K562 (cell line): Measurements from ENCODE around the gene TAF4. TPM values are rescaled to one million over a fixed set of nuclear protein-coding genes. Genes with fewer than 3 reads are reported as not detected.

ENCODE experiments used
- ATAC-seq: fragments of 200-7000 bp; cut with Tn5 transposase; 3 replicates; pipeline ENCODE4 v1.9.1; 2020; ENCODE audit warnings: moderate library complexity
- BruUV-seq: library from RNA; stranded (reverse); fragments of 400-500 nt; replicated peaks from 2 replicates; lab custom pipeline; 2021; lab: Mats Ljungman, UMichigan
- CTCF ChIA-PET: fragments of 300-600 bp; formaldehyde crosslinking; extraction: SDS; loops from one replicate; lab custom pipeline; 2021; ENCODE audit warnings: low intra/inter-chr PET ratio; lab: Yijun Ruan, JAX
- POLR2A ChIA-PET: fragments of 300-600, 350-650 bp; sonication (Branson Sonifier 250); formaldehyde crosslinking; extraction: SDS; loops from one replicate; lab custom pipeline; 2021; ENCODE audit warnings: antibody characterized with exemption, inconsistent platforms; lab: Yijun Ruan, JAX
- DNase-seq, 4 experiments: peaks; one replicate each; pipeline versions ENCODE4 v3.0.0 to v3.0.0-alpha.2; 2011 to 2018; ENCODE audit warnings: low spot score in 3 of 4, mixed read lengths in 3 of 4; ENCODE audit errors: extremely low read depth in 1 of 4
- FAIRE-seq: peaks from 2 replicates; lab custom pipeline; 2011; peaks lifted over from hg19 to GRCh38; lab: Jason Lieb, UNC
- H2AFZ ChIP-seq: 2 replicates; pipeline ENCODE4 v1.6.0; 2011; ENCODE audit warnings: low read depth, low read length, control low read depth, inconsistent platforms
- H3K27ac ChIP-seq: fragments of 200-600 bp; 3 replicates; pipeline ENCODE4 v1.8.0; 2011; ENCODE audit warnings: low read depth, mild to moderate bottlenecking, control low read depth, inconsistent platforms, low read length, moderate library complexity, mixed read lengths; ENCODE audit errors: extremely low read depth
- H3K27me3 ChIP-seq, 2 experiments: fragments of 300-600 bp in 1 of 2; 2 replicates in 1 of 2; 3 replicates in 1 of 2; pipeline versions ENCODE4 v1.6.0 to v1.8.0; 2011; ENCODE audit warnings: inconsistent platforms in 2 of 2, low read length in 2 of 2, mild to moderate bottlenecking in 1 of 2, mixed read lengths in 1 of 2, moderate library complexity in 1 of 2; ENCODE audit not compliant: control insufficient read depth in 2 of 2, insufficient read depth in 2 of 2
- H3K36me3 ChIP-seq: fragments of 300-600 bp; 3 replicates; pipeline ENCODE4 v1.8.0; 2011; ENCODE audit warnings: mild to moderate bottlenecking, low read length, inconsistent platforms; ENCODE audit not compliant: control insufficient read depth, insufficient read depth
- H3K4me1 ChIP-seq, 2 experiments: fragments of 200-600 bp in 1 of 2; replicated peaks in 1 of 2; 2 replicates in 1 of 2; 3 replicates in 1 of 2; pipeline versions ENCODE4 v1.5.1 to v1.8.0; 2011; ENCODE audit warnings: inconsistent platforms in 2 of 2, low read length in 2 of 2, mild to moderate bottlenecking in 1 of 2, mixed read lengths in 1 of 2, moderate library complexity in 1 of 2; ENCODE audit not compliant: control insufficient read depth in 2 of 2, insufficient read depth in 2 of 2
- H3K4me2 ChIP-seq: 2 replicates; pipeline ENCODE4 v1.6.1; 2011; ENCODE audit warnings: low read length, control low read depth, inconsistent platforms, mixed read lengths; ENCODE audit not compliant: insufficient read depth
- H3K4me3 ChIP-seq: fragments of 200-600 bp; sonication (generic), shearing (Covaris generic); 2 replicates; pipeline ENCODE4 v1.5.1; 2016; ENCODE audit warnings: control low read depth, inconsistent platforms
- H3K79me2 ChIP-seq: fragments of 200-600 bp; 3 replicates; pipeline ENCODE4 v1.8.0; 2011; ENCODE audit warnings: low read length, inconsistent platforms; ENCODE audit not compliant: control insufficient read depth, insufficient read depth
- H3K9ac ChIP-seq, 2 experiments: 2 replicates each; pipeline versions ENCODE4 v1.6.0 to v1.6.1; 2011; ENCODE audit warnings: low read depth in 2 of 2, low read length in 2 of 2, control low read depth in 1 of 2, inconsistent platforms in 1 of 2, mild to moderate bottlenecking in 1 of 2, mixed read lengths in 1 of 2; ENCODE audit not compliant: insufficient read depth in 1 of 2
- H3K9me1 ChIP-seq: one replicate; pipeline ENCODE4 v1.6.0; 2011; ENCODE audit warnings: inconsistent platforms, mild to moderate bottlenecking, low read length, moderate library complexity; ENCODE audit not compliant: control insufficient read depth, insufficient read depth
- H3K9me3 ChIP-seq: replicated peaks from 2 replicates; pipeline ENCODE4 v1.5.1; 2011; ENCODE audit warnings: low read depth, low read length, inconsistent platforms; ENCODE audit not compliant: control insufficient read depth, insufficient read depth
- H4K20me1 ChIP-seq: replicated peaks from 2 replicates; pipeline ENCODE4 v1.6.1; 2011; ENCODE audit warnings: low read length, inconsistent platforms, mixed read lengths; ENCODE audit not compliant: control insufficient read depth, insufficient read depth
- JUND ChIP-seq, 2 experiments: IDR thresholded peaks; 2 replicates in 1 of 2; 3 replicates in 1 of 2; pipeline ENCODE4 v1.6.1; 2011; ENCODE audit warnings: borderline replicate concordance in 2 of 2, low read depth in 2 of 2, low read length in 2 of 2, improper control_type of control experiment in 1 of 2, missing biosample characterization in 1 of 2, missing genetic modification characterization in 1 of 2, missing genetic modification reagents in 1 of 2
- MXI1 ChIP-seq: IDR thresholded peaks from 2 replicates; pipeline ENCODE4 v1.6.1; 2011; ENCODE audit warnings: low read depth, mild to moderate bottlenecking, improper control_type of control experiment, low read length
- POLR3G ChIP-seq: IDR thresholded peaks from 2 replicates; pipeline ENCODE4 v1.6.1; 2011; ENCODE audit not compliant: insufficient read length, insufficient replicate concordance; ENCODE audit errors: extremely low read depth
- PTBP1 ChIP-seq: fragments of 200-400 bp; formaldehyde crosslinking; IDR thresholded peaks from 2 replicates; pipeline ENCODE4 v1.6.1; 2017; ENCODE audit warnings: low read depth, low read length
- TBL1XR1 ChIP-seq, 2 experiments: IDR thresholded peaks; 2 replicates each; pipeline ENCODE4 v1.6.1; 2012; ENCODE audit warnings: improper control_type of control experiment in 2 of 2, low read length in 2 of 2, mild to moderate bottlenecking in 1 of 2
- TOE1 ChIP-seq, 2 experiments: fragments of 450-650 bp in 1 of 2; sonication (generic) in 1 of 2; formaldehyde crosslinking in 1 of 2; IDR thresholded peaks; 2 replicates each; pipeline versions ENCODE4 v1.7.1 to v1.8.0; 2016 to 2022; ENCODE audit warnings: borderline replicate concordance in 2 of 2, mild to moderate bottlenecking in 2 of 2, antibody characterized with exemption in 1 of 2, inconsistent platforms in 1 of 2, low read depth in 1 of 2, missing genetic modification reagents in 1 of 2, moderate library complexity in 1 of 2
- WGBS: fragments of 100-300 bp; shearing (Covaris generic); methylation state at CpG from one replicate; pipeline ENCODE4 v1.1.6; 2016; ENCODE audit warnings: low coverage, mixed read lengths; ENCODE audit not compliant: insufficient coverage; ENCODE audit errors: missing lambda C conversion rate; 5-methylcytosine and 5-hydroxymethylcytosine counted together
- in situ Hi-C: fragments of 300-500 bp; cut with MboI; formaldehyde crosslinking; loops from 4 replicates; pipeline ENCODE4 v1.15.0; 2018; ENCODE audit warnings: inconsistent platforms, mixed read lengths
- intact Hi-C: fragments of 100-400 bp; cut with micrococcal nuclease; formaldehyde crosslinking; loops from 2 replicates; pipeline ENCODE4 v1.14.2; 2022
- polyA plus RNA-seq, 8 experiments: library from polyadenylated mRNA; depleted of rRNA in 4 of 8; stranded (reverse) in 5 of 8; unstranded in 3 of 8; fragments of >200 nt; fragmentation: Nextera tagmentation in 2 of 8; fragmentation: Illumina TruSeq in 1 of 8; extraction: Ambion mirVana in 2 of 8; extraction: Trizol in 1 of 8; gene quantifications; 2 replicates each; pipeline versions ENCODE4 v1.2.1 to v1.2.3, GENCODE V29; 2011 to 2014; ENCODE audit warnings: inconsistent platforms in 1 of 8, missing spikeins in 1 of 8
- total RNA-seq, 7 experiments: library from RNA; depleted of rRNA in 6 of 7; stranded (reverse); fragments of >200 nt in 6 of 7; fragmentation: Illumina TruSeq in 2 of 7; extraction: Trizol in 2 of 7; gene quantifications; 2 replicates each; pipeline versions ENCODE4 v1.2.1 to v1.2.3, GENCODE V29; 2011 to 2021; ENCODE audit warnings: low replicate concordance in 1 of 7
- TF ChIP-seq, protein P1 (sequence below), 2 experiments: fragments of 450-650 bp; conservative IDR thresholded peaks; 2 replicates each; pipeline ENCODE4 v1.6.1; 2017; ENCODE audit warnings: mild to moderate bottlenecking in 2 of 2, moderate library complexity in 2 of 2
- TF ChIP-seq, protein P2 (sequence below): fragments of 450-650 bp; formaldehyde crosslinking; IDR thresholded peaks from 2 replicates; pipeline ENCODE4 v1.4.0; 2022; ENCODE audit warnings: mild to moderate bottlenecking, moderate library complexity
- TF ChIP-seq, protein P3 (sequence below): fragments of 450-650 bp; IDR thresholded peaks from 2 replicates; pipeline ENCODE4 v1.6.1; 2016; ENCODE audit warnings: borderline replicate concordance

TAF4 gene
- total and polyA plus RNA-seq, 9 of the 15 experiments (the other 6 are each of a cell fraction or from before 2014, with no cell fraction given), result 0.44 to 28.3 (median 5.6) TPM

DNA sequence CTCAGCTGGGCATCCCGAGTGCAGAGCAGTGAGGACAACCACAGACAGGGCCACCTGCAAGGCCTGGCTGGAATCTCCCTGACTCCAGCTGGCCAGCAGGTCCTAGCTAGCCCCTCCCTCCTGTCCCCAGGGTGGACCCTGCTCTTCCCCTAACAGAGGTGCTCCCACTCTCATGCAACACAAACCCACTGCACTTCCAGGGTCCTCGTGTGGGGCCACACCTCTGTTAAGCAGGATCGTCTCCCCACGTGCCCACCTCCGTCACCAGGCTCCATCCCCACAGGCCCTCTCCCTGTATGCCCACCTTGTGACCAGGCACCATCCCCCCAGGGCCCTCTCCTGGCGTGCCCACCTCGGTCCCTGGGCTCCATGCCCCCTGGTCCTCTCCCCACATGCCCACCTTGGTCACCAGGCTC, 17.3 kb downstream of the TAF4 start:
- Histone ChIP-seq H3K9ac (peak overlapping the region in 1 of 2 experiments; percentile 74; a peak in 1 of 4 replicates), H3K4me3 (no peak overlapping the region), H3K27ac (no peak overlapping the region), H3K4me2 (no peak overlapping the region), H2AFZ (no peak overlapping the region), H3K27me3 (no peaks in the 10 kb centered on the region), H3K9me3 (no peaks in the 10 kb centered on the region), H3K9me1 (peaks cover 11% of the 10 kb centered on the region), H3K79me2 (peaks cover 89% of the 10 kb centered on the region), H3K4me1 (peaks cover 3 to 57% of the 10 kb centered on the region in 2 experiments; a peak in 4 of 5 replicates), H4K20me1 (peaks cover 36% of the 10 kb centered on the region), H3K36me3 (no peaks in the 10 kb centered on the region)
- DNase-seq (no peak), FAIRE-seq (no peak), ATAC-seq (no peak)
- WGBS, result 77% methylated on average over 7 of the region's 7 CpGs
- BruUV-seq, result no TSS peak
- TF ChIP-seq TOE1 (IDR thresholded peaks at IDR 0.05; ENCODE audit: borderline replicate concordance) (no peak), TOE1 (CRISPR knock-in tag; IDR thresholded peaks at IDR 0.05; ENCODE audit: borderline replicate concordance, low read depth) (no peak), PTBP1 (no peak), JUND (IDR thresholded peaks at IDR 0.05; ENCODE audit: borderline replicate concordance, low read depth, low read length) (no peak), JUND (tag; IDR thresholded peaks at IDR 0.05; ENCODE audit: borderline replicate concordance, low read depth, low read length) (no peak), MXI1 (no peak), TBL1XR1 (IDR thresholded peaks at IDR 0.05; ENCODE audit: low read length in 2 of 2) (no peak), POLR3G (no peak)
- TF ChIP-seq, protein P1, sequence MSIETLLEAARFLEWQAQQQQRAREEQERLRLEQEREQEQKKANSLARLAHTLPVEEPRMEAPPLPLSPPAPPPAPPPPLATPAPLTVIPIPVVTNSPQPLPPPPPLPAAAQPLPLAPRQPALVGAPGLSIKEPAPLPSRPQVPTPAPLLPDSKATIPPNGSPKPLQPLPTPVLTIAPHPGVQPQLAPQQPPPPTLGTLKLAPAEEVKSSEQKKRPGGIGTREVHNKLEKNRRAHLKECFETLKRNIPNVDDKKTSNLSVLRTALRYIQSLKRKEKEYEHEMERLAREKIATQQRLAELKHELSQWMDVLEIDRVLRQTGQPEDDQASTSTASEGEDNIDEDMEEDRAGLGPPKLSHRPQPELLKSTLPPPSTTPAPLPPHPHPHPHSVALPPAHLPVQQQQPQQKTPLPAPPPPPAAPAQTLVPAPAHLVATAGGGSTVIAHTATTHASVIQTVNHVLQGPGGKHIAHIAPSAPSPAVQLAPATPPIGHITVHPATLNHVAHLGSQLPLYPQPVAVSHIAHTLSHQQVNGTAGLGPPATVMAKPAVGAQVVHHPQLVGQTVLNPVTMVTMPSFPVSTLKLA (conservative IDR thresholded peaks at IDR 0.05), result no peak
- TF ChIP-seq, protein P2, sequence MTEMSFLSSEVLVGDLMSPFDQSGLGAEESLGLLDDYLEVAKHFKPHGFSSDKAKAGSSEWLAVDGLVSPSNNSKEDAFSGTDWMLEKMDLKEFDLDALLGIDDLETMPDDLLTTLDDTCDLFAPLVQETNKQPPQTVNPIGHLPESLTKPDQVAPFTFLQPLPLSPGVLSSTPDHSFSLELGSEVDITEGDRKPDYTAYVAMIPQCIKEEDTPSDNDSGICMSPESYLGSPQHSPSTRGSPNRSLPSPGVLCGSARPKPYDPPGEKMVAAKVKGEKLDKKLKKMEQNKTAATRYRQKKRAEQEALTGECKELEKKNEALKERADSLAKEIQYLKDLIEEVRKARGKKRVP, result no peak
- TF ChIP-seq, protein P3, sequence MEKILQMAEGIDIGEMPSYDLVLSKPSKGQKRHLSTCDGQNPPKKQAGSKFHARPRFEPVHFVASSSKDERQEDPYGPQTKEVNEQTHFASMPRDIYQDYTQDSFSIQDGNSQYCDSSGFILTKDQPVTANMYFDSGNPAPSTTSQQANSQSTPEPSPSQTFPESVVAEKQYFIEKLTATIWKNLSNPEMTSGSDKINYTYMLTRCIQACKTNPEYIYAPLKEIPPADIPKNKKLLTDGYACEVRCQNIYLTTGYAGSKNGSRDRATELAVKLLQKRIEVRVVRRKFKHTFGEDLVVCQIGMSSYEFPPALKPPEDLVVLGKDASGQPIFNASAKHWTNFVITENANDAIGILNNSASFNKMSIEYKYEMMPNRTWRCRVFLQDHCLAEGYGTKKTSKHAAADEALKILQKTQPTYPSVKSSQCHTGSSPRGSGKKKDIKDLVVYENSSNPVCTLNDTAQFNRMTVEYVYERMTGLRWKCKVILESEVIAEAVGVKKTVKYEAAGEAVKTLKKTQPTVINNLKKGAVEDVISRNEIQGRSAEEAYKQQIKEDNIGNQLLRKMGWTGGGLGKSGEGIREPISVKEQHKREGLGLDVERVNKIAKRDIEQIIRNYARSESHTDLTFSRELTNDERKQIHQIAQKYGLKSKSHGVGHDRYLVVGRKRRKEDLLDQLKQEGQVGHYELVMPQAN, result no peak
- CTCF ChIA-PET, result no interaction called here
- intact Hi-C loops, result no loop called here
- POLR2A ChIA-PET, result interaction anchor here (0.5 to 1.0 kb wide), 2 partner anchors 12 to 18 kb away, joined by 4 read pairs; no protein-coding TSS in a partner anchor
- in situ Hi-C loops, result no loop called here
